K562 treated with DMSO at 1 percent for 12 hours (cell line): ENCODE measurements around the gene MARCHF4. TPM values are rescaled to one million over a fixed set of nuclear protein-coding genes. Genes with fewer than 3 reads are reported as not detected.

Experiments used
- total RNA-seq: library from RNA; unstranded; fragments of 300-600 nt; gene quantifications from 2 replicates; pipeline ENCODE4 v1.2.3, GENCODE V29; 2022; ENCODE audit not compliant: insufficient read depth

MARCHF4 gene, protein sequence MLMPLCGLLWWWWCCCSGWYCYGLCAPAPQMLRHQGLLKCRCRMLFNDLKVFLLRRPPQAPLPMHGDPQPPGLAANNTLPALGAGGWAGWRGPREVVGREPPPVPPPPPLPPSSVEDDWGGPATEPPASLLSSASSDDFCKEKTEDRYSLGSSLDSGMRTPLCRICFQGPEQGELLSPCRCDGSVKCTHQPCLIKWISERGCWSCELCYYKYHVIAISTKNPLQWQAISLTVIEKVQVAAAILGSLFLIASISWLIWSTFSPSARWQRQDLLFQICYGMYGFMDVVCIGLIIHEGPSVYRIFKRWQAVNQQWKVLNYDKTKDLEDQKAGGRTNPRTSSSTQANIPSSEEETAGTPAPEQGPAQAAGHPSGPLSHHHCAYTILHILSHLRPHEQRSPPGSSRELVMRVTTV
- total RNA-seq, result not detected in 2 replicates

DNA sequence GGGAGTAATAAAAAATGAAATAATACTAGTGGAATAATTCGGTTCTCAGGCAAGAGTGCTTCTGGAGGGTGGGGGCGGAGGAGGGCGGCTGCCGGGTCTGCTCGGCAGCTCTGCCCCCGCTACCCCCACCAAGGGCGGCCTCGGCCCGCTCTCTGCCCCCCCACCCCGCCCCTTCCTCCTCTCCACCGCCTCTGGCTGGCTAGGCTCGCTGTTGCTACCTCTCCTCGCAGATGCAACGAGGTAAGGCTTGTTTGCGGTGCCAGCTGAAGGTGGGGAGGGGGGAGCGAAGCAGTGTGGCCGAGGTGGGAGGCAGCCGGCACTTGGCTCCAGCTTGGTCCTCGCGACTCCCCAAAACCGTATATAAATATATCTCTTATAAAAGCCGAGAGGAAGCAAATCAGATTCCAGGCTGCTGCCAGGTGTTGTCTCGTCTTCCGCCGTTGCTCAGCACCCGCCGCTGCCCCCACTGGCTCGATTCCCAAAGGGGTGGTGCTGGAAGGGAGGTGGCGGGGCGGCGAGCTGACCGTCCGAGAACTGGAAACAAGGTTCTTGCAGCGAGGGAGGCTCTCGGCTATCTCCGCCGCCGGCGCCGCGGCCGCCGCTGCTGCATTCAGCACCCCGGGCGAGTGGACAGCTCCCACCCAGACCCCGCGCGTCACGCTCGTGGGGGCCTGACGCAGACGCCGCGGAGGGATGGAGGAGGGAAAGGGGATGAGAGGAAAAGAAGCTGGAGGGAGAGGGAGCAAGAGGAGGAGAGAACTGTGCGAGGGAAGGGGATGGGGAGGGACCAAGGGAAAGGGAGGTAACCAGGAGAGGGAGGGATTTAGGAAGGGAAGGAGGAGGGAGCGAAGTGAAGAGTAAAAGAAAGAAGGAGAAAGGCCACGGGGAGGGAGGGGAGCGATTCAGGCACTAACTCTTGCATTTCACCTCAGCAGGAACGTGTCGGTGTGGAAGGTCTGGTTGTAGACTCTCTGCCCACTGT, at the start of gene MARCHF4:
MARCHF4 (minus strand) TSS at position 763 of the 982 bp plus-strand sequence. CDS start 2,223 bp downstream, outside the sequence.

DNA sequence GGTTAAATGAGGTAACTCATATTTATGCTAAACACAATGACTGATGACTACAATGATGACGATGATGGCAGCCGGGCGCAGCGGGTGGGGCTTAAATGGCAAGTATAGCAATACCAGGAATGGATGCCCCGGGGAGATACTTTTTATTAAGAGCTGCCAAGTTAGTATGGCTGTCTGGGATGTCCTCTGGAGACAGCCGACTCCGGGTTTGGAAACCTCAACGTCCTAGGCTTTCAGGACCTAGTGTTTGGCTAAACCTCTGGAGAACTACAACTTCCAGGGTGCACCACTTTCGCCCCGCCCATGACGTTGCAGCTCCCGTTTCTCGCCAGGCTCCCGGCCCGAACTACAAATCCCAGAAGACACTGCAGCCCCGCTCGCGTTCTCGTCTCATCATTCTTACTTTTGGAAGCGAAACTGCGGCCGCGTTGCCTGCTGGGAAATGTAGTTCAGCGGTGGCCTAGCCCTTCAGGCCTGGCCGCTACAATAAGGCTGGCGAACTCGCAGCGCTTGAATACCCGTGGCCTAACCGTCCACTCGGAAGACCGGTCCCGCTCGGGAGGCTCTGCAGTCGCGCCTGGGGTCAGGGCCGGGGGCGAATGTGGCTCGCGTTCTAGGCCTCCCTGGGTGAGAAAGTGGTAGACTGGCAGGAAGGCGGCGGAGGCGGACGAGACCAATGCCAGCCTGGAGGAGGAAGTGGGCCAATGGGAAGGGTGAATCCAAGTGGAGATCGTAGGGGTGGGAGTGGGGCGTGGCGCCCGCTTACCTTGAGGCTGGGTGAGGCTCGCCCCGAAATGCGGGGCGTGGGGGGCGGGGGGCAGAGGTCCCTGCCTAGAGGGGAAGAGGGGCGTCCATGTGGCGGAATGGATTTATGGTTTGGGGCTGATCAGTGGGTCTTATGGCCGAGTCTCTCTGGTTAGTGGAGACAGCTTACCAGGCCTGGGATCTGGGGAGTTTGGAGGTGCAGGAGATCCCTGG, 40.0 kb upstream of the MARCHF4 start, which contains the start of gene SMARCAL1:
SMARCAL1 (plus strand) TSS at position 463 of the 978 bp plus-strand sequence. CDS start 2,221 bp downstream, outside the sequence.

Other genes starting within 250 kb of the MARCHF4 start
- 8.0 and 13.9 TPM in 2 replicates for gene SMARCAL1, start 40.0 kb upstream of the MARCHF4 start, total RNA-seq
- gene RPL37A, start 126.4 kb upstream of the MARCHF4 start, total RNA-seq, result 4,313 and 6,962 TPM in 2 replicates